HG03354 (cell line): ENCODE data around the gene MPDZ.

Experiments used
- ATAC-seq: cut with Tn5 transposase; IDR thresholded peaks from one replicate; pipeline ENCODE4 v1.9.1; 2021; ENCODE audit warnings: mild to moderate bottlenecking; ENCODE audit not compliant: unreplicated experiment, poor library complexity, severe bottlenecking

MPDZ gene, protein sequence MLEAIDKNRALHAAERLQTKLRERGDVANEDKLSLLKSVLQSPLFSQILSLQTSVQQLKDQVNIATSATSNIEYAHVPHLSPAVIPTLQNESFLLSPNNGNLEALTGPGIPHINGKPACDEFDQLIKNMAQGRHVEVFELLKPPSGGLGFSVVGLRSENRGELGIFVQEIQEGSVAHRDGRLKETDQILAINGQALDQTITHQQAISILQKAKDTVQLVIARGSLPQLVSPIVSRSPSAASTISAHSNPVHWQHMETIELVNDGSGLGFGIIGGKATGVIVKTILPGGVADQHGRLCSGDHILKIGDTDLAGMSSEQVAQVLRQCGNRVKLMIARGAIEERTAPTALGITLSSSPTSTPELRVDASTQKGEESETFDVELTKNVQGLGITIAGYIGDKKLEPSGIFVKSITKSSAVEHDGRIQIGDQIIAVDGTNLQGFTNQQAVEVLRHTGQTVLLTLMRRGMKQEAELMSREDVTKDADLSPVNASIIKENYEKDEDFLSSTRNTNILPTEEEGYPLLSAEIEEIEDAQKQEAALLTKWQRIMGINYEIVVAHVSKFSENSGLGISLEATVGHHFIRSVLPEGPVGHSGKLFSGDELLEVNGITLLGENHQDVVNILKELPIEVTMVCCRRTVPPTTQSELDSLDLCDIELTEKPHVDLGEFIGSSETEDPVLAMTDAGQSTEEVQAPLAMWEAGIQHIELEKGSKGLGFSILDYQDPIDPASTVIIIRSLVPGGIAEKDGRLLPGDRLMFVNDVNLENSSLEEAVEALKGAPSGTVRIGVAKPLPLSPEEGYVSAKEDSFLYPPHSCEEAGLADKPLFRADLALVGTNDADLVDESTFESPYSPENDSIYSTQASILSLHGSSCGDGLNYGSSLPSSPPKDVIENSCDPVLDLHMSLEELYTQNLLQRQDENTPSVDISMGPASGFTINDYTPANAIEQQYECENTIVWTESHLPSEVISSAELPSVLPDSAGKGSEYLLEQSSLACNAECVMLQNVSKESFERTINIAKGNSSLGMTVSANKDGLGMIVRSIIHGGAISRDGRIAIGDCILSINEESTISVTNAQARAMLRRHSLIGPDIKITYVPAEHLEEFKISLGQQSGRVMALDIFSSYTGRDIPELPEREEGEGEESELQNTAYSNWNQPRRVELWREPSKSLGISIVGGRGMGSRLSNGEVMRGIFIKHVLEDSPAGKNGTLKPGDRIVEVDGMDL (N-terminal part only)

DNA sequence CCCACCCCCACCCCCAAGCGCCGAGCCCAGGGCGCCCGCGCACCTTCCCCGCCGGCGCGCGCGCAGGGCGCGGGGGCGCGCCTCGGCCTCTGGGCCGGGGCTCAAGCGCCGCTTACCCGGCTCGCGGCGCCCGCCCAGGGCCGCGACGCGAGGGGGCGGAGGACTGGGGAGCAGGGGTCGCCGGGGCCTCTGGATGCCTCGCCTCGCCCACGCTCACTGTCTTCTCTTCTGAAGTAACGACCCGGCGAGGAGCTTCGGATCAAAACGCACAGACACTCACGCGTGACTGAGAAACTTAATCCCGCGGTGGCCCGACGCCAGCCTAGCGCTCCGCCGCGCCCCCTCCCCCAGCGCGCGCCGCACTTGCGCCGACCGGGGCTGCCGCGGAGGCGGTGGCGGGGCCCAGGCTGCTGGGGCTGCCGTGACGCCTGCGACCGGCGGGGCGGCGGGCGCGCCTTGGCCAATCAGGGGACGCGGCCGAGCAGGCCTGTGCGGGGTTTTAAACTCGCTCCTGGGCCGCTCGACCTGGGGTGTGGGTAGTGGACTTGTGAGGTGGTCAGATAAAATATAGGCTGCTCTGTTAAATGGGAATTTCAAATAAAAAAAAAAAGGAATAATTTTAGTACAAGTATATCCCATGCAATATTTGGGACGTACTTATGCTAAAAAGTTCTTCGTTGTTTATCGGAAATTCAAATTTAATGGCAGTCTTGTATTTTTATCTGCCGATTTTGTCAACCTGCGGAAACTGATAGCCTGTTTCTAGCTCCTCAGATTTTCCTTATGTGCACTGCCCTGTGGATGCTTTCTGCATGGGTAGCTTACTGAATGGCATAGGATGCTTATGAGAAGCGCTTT, at the start of gene MPDZ:
TSS of gene MPDZ (minus strand) at position 409 of the 858 bp plus-strand sequence. CDS start 29,377 bp downstream, outside the sequence.
- no peak for ATAC-seq

DNA sequence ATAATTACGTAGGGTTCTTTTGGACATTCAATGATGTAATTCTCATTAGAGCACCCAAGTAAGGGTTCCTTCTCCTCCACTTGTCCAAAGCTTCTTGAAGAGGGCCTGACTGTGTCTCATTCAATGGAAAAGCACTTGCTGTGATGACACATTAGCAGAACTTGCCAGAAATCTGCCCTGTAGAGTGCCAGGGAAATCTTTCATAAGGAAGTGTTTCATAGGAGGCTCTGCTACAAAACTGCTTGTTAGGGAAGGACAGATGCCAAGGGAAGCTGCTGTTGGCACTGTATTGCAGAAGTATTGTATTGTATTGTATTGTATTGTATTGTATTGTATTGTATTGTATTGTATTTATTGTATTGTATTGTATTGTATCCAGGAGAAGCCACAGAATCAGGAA, 45.5 kb upstream of the MPDZ start:
- ATAC-seq = no peak

DNA sequence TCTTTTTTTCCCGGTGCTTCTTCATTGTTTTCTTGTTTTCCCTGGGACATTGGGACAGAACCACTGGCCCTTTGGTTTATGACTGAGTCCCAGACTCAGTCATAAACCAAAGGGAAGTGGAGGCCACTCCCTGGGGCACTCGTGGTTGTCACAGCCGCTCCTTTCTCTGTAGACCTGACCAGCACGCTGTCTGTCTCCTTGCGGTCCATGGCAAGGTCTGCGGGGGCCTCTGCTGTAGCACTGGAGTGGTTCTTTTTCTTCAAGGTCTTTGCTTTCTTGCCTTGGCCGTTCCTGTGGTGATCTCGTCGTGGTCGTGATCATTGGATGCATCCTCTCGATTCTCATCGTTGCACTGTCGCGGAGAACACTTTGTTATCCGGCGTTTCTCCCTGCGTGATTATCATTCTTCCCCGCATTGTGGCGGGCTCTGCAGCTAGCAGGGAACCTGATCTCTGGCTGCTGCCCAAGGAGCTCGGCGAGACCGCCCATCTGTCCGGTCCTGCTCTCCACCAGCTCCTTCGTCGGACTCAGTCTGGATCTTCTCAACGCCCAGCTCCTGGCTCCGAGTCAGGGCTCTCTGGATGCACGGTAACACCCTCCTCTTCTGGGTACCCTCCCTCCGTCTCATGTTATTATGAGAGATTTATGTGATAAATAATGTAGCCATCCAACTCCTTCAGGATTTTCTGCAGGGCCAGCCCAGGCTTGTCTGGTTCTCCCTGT, 43.5 kb upstream of the MPDZ start:
- ATAC-seq = no peak

DNA sequence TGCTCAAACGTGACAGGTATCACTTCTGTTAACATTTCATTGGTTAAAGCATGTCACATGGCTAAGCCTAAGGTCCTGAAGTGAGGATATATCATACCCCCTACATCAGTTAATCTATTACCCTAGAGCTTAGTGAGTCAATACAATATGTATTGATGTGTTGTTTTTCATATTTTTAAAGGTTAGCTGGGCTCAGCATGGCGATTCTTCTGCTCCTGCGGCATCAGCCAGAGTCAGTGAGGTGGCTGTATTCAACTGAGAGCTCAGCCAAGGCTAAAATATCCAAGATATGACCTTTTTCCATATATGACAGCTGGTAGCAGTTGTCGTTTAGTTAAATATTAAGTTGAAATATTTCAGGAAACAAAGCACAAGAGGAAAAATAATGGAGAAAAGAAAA, 38.5 kb upstream of the MPDZ start:
- no peak for ATAC-seq

DNA sequence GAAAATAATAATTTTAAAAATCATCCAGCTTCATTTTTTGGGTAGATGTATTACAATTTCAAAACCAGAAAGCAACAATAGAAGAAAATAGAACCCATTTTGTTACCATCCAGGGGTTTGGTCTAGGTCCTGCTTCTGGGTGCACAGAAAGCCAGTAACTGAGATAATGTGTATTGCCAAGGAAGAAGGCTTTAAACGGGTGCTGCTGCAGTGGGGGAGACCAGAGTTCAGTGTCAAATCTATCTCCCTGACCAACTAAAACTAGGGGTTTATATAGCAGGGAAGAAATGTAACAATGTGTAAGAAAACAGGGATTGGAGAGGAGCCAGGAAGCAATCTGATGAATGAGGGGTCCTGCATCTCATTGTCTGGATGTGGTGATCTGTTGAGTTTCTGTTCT, 17.5 kb upstream of the MPDZ start:
- ATAC-seq = no peak

DNA sequence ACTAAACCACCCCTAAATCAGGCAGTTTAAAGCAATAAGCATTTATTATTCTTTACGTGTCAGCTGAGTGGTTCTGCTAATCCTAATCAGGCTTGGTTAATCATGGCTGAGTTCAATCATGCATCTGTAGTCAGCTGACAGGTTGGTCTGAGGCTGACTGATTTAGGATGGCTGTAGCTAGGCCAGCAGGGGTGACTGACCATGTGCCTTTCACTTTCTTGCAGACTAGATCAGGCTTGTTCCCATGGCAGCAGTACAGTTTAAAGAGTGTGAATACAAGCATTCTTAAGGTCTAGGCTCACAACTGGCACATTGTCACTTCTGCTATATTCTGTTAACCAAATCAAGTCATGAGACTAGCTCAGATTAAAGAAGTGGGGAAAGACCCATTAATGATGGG, 16.1 kb upstream of the MPDZ start:
- ATAC-seq = no peak

DNA sequence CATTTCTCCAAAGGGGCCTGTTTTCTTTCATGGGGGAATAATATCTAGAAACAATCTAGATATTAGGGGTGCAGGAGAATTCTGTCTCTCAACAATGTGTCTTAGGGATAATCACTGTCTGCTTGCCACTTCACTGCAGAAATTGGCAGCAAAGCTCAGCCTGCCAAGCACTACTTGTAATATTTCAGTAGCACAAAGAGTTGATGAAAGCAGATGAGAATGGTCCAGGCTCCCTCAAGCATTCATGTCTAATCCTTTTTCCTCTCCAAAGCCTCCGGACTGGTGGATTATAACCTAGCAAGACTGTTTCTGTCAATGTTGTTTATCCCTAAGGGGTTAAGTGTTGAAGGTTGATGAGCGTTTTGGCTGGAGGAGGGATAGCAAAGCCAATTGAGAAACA, 13.3 kb upstream of the MPDZ start:
- ATAC-seq = no peak

DNA sequence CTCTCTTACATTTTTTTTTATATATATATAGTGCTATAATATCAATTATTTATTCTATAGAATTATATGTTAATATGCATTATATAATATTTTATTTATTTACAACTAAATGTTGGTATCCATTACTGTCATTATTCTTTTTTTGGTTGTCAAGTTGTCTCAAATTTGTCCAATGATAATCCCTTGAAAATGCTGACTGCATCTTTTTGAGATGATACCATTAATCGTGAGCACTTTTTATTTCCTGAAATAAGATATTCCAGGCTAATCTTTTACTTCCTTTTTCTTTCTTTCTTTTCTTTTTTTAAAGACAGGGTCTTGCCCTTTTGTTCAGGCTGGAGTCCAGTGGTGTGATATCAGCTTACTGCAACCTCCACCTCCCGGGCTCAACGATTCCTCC, 12.7 kb upstream of the MPDZ start:
- no peak for ATAC-seq

DNA sequence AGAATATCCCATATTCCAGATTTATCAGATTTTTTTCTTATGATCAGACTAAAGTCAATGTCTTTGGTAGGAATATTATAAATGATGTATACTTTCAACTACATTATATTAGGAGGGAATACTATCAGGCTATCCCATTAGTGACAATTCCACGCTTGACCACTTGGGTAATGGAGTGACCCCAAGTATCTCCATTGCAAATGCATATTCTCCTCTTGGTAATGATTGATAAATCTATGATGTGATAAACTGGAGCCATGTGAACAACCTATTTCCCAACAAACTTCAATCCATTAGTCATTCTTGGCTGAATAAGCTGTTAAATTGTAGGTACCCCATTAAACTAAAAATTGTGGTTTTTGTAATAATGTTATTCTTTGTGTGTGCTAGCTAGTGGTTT, 12.2 kb upstream of the MPDZ start:
- ATAC-seq = no peak

DNA sequence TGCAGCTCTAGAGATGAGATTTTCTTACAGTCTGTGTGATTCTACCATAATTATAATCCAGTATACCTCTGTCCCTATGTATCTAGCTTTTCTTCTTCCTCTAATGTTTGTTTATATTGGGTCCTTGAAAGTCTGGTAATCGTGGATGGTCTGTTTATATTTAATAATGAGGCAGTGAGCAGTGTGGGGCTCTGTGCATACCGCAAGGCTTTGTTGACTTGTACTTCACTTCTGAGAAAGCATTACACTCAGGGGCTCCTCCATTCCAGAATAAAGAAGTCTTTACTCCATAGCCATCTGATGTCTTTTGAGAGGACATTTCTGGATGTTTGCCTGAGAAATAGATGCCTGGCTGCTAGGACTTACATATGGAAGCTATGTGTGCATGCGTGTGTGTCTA, 4.5 kb upstream of the MPDZ start:
- no peak for ATAC-seq

DNA sequence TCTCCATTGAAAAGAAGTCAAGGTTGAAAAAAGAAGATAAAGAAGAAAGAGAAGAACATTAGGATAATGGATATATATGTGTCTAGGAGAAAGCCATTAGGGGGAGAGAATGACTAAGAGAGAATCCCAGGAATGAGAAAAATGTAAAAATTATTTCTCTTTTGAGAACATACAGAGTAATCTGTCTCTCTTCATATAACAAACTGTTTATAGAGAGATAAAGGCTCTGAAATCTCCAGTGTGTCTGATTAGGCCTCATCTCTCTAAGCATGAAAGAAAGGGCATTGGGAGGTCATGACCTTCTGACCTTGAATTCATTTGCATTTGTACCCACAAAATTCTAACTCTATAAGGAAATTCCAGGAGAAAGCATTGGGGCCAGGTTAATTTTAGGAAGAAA, 3.5 kb upstream of the MPDZ start:
- no peak for ATAC-seq

DNA sequence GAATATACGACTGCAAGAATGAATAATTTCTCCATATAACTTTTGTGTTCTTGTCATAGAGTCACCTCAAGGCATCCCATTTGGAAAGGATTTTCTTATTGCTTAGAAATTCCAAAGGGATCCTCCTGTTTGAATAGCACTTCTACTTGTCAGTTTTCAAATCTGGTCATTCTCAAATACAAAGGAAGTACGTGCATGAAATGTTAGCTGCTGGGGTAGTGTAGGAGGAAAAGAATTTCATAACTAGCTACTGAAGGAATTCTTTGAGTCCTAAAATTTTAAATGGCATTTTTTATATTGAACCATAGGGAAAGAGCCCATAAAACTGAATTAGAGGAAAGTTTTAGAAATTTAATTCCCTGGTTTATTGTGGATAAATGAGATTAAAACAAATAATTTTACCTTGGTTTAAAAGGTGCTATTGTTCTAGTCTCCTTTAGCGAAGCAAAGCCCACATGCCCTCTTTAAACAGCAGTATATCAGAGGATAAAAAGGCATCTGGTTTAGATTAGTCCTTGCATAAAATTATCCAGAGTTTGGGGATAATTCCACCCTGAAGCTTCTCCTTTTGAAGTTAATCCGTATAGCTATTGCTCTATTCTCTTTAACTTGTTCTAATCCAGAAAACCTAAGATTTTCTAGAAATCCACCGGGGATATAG, 2.0 kb upstream of the MPDZ start:
- no peak for ATAC-seq

DNA sequence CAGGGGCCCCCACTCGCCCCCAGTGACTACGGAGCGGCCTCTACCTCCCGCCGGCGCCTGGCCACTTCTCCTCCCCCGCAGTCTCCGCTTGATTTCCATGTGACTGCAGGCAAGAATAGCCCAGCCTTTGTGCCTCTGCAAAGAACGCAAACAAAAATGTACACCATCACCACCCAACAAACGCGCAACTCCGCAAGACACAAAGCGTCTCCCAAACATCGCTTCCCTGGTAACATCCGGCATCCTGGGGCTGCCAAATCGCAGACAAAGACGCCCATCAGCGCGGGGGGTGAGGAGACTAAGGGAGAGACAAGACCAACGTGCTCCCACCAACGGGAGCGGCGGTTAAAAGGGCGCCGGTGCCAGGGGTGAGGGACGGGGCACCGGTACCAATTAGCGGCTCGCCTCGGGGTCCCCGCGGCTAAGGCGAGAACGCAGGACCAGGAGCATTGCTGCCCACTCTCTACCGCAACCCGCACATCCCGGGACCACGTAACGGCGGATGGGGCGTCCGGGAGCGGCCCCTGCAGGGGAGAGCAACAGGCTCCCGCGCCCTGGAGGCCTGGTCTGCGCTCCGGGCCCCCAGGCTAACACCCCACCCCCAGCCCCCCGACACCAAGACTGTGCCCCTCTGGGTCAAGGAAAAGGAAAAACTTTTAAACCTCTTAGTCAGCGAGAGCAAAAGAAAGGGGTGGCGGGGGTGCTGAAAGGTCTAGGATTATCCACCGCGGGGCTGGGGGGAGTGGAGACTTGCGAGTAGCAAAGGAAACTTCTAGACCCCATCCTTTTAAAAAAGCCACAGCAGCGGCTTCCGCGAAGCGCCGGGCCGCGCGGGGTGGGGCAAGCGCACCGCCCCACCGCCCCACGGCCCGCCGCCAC, 885 bp downstream of the MPDZ start:
- ATAC-seq = no peak

DNA sequence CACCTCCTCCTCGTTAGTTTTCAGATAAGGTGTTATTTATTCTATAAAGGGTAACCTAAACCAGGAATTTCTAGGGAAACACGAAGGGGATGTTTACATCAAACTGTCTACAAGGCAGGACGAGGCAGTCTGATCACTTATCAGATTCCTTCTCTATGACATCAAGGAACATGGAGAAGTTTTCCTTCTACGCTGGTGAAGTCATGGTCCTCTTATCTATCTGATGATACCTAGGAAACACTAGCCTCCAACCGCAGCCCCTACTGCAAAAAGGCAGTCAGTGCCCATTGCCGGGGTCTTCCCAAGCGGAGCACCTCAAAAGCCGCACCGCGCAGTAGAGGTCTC, 1.5 kb downstream of the MPDZ start:
- no peak for ATAC-seq

DNA sequence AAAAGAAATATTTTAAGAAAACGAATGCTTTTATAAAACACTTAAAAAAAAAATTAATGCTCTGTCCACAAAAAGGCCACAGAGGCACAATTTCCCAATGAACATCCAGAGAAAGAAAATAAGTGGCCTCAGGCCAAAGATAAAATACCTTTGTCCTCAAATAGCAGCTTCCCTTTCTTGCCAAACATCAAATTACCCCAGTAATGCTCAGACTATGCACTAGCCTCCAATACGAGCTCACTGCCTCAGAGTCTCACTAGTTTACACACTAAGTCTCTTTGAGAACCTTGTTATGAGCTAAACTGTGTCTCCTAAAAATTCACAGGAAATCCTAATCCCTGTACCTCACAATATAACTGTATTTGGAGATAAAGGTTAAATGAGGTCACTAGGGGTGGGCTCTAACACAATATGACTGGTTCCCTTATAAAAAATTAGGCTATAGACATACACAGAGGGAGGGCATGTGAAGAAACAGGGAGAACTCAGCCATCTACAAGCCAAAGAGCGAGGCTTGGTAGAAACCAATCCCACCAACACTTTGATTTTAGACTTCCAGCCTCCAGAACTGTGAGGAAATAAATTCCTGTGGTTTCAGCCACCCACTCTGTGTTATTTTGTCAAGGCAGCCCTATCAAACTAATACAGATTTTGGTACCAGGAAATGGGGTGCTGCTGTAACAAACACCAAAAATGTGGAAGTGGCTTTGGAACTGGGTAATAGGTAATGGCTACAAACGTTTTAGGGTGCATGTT, 4.4 kb downstream of the MPDZ start:
- ATAC-seq = no peak

DNA sequence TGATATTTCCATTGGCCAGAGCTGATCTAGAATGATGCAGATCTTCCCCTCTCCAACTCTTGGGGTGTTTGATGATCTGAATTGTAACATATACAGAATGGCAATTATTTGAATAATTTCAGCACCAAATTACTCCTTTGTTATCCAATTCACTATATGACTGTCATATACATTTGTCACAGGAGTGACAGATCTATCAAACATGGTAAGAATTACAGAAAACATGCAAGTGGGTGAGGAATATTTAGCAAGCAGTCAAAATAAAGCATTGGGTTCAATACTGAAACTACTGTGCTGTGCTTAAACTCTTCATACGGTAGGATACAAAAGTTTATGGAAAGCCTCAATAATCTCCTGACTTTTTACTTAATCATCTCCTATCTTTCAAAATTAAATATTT, 8.8 kb downstream of the MPDZ start:
- ATAC-seq = no peak
